Mucosa of gallbladder (tissue), 1 donor: ENCODE data around the gene UBASH3B. TPM values are rescaled to one million over a fixed set of nuclear protein-coding genes. Genes with fewer than 3 reads are reported as not detected.
"Not testable (repeated sequence)": the region's sequence is repeated elsewhere in the genome, so short reads cannot be mapped to it uniquely, and the experiment has no call there.

Experiments used
- DNase-seq: peaks from one replicate; pipeline ENCODE4 v3.0.0-alpha.2; 2020; ENCODE audit warnings: low spot score
- total RNA-seq: library from RNA; stranded (reverse); gene quantifications from one replicate; pipeline ENCODE4 v1.2.1, GENCODE V29; 2021
- donor health status: DM: no; HTN: no; CAD: no.

The UBASH3B gene
- total RNA-seq, 1 donor from 2014 or later: 7.4 TPM

- DNase-seq: no peak
Measured at GRCh38 chr11:122812638-122813037, 157.1 kb downstream of the UBASH3B start.

- no peak for DNase-seq
Measured at GRCh38 chr11:122813176-122813893, 157.8 kb downstream of the UBASH3B start.

DNA sequence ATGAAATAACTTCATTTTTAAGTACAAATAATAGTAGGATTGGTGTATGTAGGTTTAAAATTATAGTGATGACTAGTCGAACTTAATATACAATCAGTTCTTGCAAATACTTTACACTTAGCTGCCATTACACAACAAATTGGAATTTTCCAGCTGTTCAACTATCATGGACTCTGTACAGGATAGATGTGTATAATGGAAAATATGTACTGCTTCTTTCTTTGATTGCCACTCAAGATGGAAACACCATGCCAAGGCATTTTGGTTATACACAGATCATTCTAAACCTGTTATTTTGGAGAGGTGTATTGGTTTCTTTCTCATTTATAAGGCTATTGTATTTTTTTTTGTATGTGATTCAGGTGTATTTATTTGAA, 158.4 kb downstream of the UBASH3B start:
- no peak for DNase-seq

DNA sequence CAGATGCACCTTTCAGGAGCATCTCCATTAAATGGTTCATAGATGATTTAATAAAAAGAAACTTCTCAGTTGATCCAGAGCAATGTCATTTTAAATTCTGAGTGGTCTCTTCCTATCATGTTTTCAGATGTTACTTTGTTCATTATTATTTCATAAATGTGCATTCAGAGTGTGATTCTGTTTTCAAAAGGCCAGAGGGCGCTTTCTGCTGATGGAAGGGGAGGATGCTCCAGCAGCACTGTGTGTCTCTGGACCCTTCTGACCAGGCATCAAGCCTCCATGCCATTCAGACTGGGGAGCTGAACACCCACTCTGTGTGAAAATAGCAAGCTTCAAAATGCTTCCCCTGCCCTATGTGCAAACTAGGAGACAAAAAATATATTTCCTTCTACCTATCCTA, 158.9 kb downstream of the UBASH3B start:
- no peak for DNase-seq

DNA sequence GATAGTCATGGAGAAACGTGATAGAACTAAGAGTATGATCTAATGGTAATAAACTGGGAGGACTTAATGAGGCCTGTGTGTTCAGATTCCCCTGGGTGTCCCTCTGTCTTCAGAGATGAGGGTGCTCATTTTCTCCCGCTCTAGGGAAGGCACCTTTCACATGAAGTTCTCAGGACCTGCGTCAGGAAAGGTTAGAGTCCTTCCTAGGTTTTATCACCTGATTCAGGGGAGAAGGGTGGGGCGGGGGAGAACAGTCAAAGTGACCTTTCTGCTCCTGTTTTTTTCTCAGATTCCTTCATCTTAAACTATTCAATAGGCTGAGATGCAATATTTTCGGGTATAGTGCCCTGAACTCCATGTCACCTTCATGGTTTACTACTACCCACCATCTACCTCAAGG, 160.4 kb downstream of the UBASH3B start:
- no peak for DNase-seq

GRCh38 chr11:122816761-122817520, 161.4 kb downstream of the UBASH3B start:
- peak; percentile 55 for DNase-seq

DNA sequence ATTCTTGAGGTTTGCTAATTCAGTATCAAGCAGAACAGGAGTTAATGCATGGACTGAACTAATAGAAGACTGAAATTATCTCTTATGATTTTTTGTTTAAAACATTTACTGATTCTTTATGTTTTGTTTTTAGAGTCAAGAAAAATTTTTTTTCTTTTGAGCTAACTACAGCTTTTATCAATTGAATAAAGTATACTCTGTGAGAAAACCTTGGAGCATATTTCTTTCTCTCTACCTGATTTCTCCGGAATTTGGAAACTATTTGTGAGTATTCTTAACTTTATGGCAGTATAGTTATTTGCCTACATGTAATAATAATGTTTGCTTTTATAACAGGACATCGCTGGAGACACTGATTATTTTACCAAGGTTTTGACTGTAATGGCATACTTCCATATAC, 164.6 kb downstream of the UBASH3B start:
- no peak for DNase-seq

- no peak for DNase-seq
Measured at GRCh38 chr11:122821169-122821568, 165.6 kb downstream of the UBASH3B start.

DNA sequence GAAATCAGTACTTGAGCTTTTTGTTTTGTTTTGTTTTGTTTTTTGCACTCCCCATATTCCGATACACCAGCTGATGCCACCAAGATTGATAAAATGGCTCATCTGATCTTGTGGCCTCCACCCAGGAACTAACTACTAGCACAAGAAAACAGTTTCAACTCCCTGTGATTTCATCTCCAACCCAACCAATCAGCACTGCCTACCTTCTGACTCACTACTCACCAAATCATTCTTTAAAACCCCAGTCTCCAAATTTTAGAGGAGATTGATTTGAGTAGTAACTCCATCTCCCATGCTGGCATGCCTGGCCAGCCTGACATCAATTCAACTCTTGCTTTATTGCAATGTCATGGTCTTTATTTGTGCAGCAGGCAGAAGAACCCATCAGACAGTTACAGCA, 166.7 kb downstream of the UBASH3B start:
- no peak for DNase-seq

DNA sequence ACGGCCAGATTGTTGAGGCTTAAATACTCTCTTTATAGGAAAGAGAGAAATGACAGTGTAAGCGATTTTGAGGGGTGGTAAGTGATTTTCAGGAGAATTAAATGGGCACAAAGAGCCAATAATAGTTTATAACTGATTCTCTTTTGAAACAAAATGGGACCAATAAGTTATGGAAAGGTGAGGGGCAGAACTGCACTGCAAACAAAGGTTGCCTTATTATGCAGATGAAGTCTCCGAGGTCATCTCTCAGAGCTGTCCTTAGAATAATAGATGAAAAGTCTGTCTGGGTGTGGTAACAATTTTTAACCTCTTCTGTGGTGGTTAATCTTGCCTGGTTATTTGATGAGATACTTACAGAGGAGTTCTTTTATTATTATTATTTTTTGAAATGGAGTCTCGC, 168.0 kb downstream of the UBASH3B start:
- DNase-seq: no peak

GRCh38 chr11:122829371-122829770, 173.8 kb downstream of the UBASH3B start:
- DNase-seq: not testable (repeated sequence)

DNA sequence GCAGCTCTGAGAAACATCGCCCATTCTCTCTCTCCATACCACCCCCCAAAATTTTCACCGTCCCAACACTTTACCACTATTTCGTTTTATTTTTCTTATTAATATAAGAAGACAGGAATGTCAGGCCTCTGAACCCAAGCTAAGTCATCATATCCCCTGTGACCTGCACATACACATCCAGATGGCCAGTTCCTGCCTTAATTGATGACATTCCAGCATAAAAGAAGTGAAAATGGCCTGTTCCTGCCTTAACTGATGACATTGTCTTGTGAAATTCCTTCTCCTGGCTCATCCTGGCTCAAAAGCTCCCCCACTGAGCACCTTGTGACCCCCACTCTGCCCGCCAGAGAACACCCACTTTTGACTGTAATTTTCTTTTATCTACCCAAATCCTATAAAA, 176.8 kb downstream of the UBASH3B start:
- not testable (repeated sequence) for DNase-seq

- DNase-seq: no peak
Measured at GRCh38 chr11:122832721-122833470, 177.4 kb downstream of the UBASH3B start.

DNA sequence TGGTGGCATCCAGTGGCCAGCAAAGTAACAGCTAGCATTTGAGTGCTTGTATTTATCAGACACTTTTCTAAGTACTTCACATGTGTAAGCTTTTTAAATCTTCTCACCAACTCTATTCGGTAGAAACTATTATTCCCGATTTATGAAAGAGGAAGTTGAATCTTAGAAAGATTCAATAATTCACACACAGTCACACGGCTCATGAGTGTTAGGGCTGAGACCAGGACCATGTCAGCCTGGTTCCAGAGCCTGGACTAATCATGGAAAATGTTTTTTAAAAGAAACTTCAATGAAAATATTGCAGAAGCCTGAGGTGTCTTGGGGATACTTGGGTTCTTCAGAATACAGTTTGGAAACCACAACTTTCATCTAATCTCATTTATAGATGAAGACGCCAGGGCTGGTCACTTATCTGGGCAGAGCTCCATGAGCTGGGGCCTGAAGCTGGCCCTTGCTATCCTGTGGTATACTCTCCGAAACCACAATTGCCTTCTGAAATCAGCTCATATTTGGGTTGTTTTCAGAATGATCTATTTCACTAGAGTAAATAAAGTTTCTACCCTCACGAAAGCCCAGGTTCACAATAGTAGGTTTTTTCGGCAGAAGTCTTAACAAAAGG, 178.4 kb downstream of the UBASH3B start:
- DNase-seq: no peak

DNA sequence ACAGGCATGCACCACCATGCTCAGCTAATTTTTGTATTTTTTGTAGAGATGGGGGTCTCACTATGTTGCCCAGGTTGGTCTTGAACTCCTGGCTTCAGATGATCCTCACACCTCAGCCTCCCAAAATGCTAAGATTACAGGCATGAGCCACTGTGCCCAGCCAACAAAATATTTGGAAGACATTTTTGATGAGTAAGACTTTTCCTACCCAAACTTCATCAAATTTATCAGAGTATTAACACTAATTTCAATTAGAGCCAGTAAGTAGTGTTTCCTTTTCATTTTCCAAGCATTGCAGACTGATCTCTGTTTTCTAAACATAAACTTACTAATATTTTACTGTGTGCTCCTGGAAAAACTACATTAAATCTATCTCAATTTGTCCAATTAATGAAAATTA, 181.4 kb downstream of the UBASH3B start:
- DNase-seq: no peak

DNA sequence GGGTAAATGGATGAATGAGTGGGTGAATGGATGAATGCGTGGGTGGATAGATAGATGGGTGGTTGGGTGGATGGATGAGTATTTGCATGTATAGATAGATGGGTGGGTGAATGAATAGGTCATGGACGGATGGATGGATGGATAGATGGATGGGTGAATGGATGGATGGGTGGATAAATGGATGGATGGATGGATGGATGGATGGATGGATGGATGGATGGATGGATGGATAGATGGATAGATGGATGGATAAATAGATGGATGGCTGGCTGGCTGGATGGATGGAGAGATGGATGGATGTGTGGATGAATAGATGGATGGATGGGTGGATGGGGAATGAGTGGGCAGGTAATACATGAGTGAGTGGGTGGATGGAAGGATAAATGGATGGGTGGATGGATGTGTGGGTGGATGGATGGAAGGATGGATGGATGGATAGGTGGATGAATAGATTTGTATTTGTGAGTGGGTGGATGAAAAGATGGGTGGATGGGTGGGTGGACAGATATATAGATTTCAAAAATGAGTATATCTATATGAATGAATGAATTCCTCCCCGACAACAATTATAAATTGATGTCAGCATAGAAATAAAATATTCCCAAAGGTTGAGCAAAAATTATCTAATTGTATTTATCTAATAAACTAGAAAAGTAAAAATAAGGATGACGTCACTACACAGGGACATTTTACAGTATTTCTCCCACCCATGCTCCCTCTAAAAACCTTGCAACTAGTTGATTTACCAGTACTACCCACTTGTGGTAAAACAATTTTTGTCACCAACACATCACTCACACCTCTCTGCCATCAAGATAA, 182.2 kb downstream of the UBASH3B start:
- DNase-seq: no peak

- DNase-seq: peak; percentile 41
Measured at GRCh38 chr11:122843281-122844141, 188.0 kb downstream of the UBASH3B start.

DNA sequence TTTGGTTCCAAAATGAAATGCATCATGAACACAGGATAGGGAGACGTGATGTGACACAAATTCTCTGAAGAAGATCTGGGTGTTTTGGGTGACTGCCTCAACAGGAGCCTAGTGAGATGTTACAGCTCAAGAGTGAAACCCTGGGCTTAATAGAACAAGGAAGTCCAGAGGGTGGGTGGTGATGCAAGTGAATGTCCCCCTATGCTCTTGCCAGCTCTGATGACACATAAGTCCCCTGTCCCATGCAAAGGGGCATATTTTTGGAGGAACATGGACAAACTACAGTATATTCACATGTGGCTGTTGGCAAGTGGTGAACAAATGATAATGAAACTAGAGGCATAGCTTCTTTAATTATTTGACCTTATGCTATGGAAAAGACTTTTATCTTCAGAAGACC, 191.9 kb downstream of the UBASH3B start:
- no peak for DNase-seq

GRCh38 chr11:122848186-122848585, 192.7 kb downstream of the UBASH3B start:
- DNase-seq: no peak

DNA sequence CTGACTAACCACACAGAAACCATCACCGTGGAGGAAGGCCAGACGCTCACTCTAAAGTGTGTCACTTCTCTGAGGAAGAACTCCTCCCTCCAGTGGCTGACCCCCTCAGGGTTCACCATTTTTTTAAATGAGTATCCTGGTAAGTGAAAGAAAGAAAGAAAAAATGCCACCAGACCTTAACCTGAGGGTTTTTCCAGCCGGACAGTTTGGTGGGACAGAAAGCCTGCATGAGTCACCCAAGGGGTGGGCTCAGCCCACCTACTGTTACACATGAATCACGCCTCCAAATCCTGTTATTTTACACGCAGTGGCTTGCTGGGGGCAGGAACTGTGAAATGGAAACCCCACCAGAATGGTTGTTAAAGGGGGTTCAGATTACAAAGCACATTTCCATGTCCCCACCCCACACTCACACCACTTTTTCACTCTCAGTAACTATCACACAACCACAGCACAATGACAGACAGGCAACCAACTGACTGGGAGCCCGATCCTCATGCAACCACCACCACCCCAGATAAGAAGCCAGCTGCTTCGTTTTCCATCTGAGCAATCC, 194.6 kb downstream of the UBASH3B start:
- no peak for DNase-seq
